GM19238 (cell line): ENCODE results near the gene GUCD1.

Experiments used
- DNase-seq: peaks from one replicate; pipeline ENCODE4 v3.0.0; 2011; ENCODE audit warnings: low spot score; ENCODE audit not compliant: insufficient read length

The GUCD1 gene

DNA sequence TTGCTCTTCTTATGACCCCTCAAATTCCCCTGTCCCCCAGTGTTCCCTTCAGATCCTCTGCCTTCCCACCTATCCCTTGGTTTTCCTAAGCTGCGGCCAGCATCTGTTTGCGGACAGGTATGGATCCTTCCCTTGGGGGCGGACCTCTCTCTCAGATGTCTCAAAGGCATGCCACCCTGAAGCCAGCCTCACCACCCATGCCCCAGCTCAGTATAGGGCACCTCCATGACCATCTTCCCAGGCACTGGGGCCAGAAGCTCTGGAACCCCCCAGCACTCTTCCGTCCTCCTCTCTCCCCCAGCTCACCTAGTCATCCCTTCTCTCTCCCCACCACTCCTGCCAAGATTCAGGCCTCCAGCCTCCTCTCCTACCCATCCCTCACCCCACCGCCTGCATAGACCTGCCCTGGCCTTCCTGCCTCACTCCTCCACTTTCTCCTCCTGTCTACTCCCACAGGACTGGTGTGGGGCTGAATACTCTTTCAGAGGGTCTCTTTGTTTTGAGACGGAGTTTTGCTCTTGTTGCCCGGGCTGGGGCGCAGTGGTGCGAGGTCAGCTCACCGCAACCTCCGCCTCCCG lies 35.7 kb upstream of the GUCD1 start:
- no peak for DNase-seq

DNA sequence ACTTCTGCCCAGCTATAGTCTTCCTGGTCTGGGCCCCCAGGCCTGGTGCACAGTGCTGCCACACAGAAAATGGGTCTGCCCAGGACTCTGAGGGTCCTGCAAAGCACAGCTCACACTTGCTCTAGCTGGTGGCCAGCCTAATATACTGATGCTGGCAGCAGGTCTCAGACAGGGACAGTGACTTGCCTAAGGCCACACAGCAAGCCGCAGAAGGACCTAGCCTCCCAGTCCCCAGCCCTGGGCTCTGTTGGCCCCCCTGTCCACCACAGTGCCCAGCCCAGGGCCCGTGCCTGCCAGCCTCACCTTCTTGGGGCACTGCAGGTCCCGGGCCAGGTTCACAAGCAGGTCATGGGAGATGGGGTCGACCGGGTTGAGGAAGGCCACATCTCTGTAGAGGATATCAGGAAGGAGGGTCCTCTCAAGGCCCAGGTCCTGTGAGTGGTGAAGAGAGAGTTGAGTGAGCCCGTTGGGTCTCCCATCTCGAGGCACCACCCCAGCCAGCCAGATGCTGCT lies 34.6 kb upstream of the GUCD1 start:
- DNase-seq: no peak

DNA sequence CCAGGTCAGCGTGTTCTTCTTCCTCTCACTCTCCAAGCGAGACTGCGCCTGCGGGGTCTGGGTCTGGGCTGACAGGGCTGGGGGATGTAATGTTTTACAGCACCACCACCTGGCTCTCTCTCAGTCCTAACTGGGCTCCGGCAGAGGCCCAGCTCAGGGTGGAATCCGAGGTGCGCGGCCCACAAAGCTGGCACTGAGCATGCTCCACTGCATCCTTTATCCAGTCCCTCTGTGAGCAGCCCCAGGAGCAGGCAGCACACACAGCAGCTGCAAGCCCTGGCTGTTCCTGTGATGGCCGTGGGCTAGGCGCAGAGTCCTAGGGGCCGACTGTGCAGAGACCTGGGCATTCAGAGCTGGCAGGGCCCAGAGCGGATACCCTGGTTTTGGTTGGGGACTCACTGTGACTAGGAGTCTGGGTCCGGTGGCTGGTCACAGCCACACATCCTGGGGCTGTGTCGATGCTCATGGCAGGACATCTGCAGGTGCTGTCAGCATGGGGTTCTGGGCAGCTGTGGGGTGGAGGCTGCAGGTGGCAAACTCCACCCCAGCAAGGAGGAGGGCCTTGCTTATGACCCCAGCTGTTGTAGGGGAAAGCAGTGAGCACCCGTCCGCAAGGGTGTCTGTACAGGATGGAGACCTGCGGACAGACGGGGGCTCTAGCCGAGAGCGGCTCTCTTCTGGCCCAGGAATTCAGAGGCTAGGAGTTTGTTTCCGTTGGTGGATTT lies 34.0 kb upstream of the GUCD1 start:
- no peak for DNase-seq

GRCh38 chr22:24588381-24588756 lies 33.4 kb upstream of the GUCD1 start:
- DNase-seq: no peak

- no peak for DNase-seq
These were observed 33.0 kb upstream of the GUCD1 start for GRCh38 chr22:24587948-24588347.

DNA sequence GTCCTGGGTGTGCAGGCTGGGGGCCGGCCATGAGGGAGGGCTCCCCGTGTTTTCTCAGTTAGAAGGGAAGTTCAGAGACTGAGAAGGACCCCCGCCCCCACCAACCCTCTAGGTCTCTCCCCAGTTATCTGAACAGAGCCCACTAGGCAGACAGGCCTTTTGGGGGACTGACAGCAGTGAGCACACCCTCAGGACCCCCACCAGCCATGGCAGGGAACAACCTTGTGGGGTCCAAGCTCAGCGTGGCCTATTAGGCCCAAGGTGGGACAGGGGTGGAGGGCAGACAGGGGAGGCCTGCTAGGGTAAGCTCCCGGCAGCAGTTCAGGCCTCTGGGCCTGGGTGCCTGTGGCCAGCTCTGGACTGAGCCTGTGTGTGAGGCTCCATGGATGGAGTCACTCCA lies 32.3 kb upstream of the GUCD1 start:
- DNase-seq: no peak

DNA sequence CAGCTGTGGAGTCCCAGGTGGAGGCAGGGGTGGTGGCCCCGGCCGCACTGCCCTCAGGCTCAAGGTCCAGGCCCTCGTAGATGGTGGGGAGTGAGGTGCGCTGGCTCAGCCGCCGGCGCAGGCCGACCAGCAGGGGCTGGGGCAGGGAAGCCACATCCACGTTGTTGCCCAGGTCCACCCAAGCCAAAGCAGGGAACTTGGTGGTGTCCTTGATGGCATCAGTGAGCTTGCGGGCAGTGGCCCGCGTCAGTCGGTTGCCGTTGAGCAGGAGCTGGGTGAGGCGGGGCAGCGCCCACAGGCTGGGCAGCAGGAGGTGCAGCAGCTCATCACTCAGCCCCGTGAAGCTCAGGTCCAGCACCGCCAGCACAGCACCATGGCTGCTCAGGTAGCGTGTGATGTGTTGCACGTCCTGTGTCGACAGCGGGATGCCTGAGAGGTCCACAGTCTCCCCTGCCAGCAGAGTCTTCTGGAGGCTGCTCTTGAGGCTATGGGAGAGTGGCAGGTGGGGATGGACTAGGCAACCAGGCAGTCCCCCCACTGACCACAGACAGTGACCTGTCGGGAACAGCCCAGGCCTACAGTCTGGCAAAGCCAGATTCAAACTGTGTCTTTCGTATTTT lies 31.1 kb upstream of the GUCD1 start:
- DNase-seq: no peak

DNA sequence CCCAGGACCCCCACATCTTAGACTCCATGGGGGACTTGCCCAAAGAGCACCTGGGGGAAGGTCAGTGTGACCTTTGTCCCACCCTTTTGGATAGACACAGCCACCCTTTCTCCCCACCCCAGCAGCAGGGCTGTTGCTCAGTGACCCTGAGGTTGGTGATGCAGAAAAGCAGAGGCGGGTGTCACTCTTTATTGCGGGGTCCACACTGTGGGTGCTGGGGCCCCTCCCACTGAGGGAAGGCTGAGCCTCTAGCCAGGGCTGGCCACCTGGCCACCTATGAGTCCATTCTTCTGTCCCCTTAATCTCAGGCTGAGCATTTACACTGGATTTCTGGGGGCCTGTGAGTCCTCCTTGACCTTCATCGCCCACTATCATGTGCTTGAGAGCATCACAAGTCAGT lies 30.5 kb upstream of the GUCD1 start:
- no peak for DNase-seq

DNA sequence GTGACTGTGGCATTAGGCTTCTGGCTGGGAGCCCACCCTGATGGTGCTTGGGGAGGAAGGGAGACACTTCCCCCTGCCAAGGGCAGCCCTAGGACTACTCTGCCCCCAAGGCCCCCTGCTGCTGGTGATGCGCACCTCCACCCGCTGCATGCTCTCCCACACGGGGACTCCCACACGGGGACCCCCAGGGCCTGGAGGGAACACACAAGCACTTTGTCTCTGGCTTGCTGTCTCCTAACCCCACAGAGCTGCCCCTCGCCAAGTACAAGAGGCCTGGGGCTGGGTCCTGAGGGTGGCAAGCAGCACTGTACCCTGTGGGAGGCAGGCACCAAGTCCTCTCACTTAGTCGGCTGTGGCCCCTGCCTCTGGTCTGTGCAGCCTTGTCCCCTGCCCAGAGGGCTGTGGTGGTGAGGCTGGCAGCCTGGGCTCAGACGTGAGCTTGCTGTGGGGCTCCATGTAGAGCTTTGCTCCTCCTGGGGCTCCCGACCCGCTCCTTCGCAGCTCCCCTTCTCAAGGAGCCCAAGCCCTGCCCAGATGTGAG lies 30.0 kb upstream of the GUCD1 start:
- DNase-seq: no peak

DNA sequence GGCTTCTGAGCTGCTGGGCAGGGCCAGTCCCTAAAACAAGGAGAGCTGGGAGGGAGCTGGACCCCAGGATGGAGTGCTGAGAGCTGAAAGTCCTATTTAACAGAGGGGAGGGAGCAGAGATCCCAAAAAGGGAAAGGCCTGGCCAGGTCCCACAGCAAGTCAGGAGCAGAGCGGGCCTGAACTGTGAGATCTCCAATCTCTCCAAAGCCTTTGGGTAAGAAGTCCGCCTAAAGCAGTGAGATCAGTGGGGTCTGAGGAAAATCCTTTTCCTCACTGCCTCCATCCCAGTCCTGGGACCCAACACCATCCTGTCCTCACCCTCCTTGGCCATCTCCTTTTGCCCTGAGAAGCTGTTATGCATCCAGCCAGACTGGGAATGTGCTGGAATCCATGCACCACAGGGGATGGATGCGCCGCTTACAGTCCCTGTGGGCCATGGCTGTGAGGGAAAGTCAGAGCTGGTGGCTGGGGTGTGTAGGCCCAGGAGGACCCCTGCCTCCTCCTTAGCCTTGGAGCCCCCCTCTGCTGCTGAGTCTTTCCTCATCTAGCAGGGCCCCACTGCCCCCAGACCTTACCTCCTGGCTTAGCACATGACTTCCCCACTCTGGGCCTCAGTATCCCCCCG lies 29.3 kb upstream of the GUCD1 start:
- no peak for DNase-seq

DNA sequence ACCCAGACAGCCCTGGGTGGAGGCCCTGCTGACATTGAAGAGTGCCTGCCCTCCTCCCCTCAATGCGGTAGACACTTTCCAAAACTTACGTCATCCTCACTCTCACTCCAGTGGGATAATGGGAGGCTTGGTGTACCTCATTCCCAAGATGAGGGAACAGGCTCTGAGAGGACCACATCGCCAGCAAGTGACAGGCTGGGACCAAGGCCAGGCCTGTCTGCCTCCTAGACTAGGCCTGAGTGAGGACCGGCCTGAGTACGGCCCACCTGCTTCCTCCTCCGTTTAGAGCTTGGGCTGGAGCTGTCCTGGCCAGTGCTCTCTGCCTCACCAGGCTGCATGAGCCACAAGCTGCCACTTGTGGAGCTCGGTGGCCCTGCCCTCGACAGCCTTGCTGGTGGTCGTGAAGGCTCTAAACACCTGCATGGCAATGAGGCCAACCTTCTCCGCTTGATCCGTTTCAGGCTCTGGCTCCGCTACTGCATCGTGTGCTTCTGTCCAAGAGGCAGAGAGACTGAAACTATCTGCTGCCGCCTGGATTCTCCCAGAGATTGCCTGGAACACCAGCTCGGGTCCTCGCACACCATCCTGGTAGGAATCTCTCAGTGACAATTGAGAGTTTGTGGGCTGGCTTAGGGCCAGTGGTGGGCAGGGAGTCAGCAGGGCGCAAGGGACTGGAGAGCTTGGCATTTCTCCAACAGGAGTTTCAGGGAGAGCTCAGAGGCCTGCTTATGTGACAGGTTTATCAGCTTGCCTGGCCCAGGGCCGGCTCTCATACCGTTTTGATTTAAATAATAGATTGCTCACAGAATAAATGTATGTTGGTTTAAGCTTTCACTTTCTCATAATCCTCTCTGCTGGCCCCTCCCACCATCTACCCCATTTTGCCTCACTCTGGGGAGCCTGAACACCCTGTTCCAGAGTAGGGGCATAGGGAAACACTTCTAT lies 28.6 kb upstream of the GUCD1 start:
- no peak for DNase-seq

- DNase-seq: no peak
These were observed 27.3 kb upstream of the GUCD1 start for GRCh38 chr22:24582056-24582814.

- DNase-seq: no peak
These were observed 25.3 kb upstream of the GUCD1 start for GRCh38 chr22:24580276-24580675.

GRCh38 chr22:24579258-24579601 lies 24.3 kb upstream of the GUCD1 start:
- DNase-seq: no peak

DNA sequence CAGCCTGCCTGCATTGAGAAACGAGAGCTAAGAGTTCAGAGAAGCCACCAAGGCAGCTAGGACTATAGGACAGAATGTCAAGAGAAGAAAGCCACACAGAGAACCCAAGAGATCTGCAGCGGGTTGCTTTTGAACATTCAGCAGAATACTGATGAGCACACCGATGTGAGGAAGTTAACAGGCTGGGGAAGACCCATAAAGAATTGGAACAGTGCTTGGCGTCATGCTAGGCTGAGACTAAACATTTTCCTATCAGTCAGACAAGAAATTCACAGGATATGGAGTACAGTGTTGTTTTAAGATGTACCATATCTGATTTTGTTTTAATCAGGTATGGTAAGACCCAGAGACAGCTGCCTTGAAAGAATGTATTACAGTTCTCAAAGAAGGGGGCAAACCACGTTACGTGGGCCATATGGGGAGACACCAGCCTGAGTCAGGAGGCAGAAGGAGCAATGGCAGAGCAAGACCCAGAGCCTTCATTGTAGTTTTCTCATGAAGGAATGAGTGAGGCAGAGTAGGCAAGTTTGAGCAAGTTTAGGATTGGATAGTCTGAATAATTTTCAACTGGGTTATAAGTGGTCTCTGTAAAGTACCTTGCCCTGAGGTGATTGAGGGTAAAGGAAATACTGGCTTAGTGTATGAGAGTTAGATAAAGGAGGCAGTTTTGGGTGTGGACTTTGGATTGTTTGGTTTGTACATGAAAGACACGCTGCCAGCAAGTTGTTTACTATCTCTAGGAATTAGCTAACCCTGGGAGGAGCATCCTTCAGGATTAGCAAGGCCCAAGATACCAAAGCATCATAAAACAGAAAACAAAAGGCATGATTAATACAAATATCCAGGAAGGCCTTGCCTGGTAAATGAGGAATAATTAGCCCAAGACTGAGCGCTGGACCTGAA lies 23.7 kb upstream of the GUCD1 start:
- no peak for DNase-seq

- no peak for DNase-seq
These were observed 21.8 kb upstream of the GUCD1 start for GRCh38 chr22:24576778-24577177.

- no peak for DNase-seq
These were observed 16.3 kb upstream of the GUCD1 start for GRCh38 chr22:24571266-24571665.

- no peak for DNase-seq
These were observed 12.7 kb upstream of the GUCD1 start for GRCh38 chr22:24567668-24568067.

- DNase-seq: no peak
These were observed 12.1 kb upstream of the GUCD1 start for GRCh38 chr22:24566899-24567511.
